Right kidney (tissue), 1 donor: ENCODE data around the gene SCN1B.
"Not testable (repeated sequence)": the region's sequence is repeated elsewhere in the genome, so short reads cannot be mapped to it uniquely, and the experiment has no call there.

Experiments
- DNase-seq: peaks from one replicate; pipeline ENCODE4 v3.0.0-alpha.2; 2016

The SCN1B gene

GRCh38 chr19:35000647-35001501 lies 29.4 kb upstream of the SCN1B start:
- peak; percentile 66 for DNase-seq

DNA sequence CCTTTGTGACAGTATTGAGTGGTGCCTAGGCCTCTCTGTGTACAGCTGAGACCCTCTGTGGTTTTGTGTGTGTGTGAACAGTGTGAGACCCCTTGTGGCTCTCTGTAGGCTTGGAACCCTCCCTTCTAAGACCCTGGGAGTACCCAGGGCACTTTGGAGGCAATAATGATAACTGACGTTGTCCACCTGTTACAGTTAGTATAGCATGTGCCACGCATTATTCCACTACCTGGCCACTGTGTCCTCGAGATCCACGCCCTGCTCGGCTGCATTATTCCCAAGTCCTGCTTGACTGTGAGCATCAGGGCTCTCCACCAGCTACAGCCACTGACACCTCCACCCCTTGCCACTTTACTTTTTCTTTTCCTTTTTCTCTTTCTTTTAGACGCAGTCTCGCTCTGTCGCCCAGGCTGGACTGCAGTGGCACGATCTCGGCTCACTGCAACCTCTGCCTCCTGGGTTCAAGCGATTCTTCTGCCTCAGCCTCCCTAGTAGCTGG lies 28.2 kb upstream of the SCN1B start:
- DNase-seq: no peak

DNA sequence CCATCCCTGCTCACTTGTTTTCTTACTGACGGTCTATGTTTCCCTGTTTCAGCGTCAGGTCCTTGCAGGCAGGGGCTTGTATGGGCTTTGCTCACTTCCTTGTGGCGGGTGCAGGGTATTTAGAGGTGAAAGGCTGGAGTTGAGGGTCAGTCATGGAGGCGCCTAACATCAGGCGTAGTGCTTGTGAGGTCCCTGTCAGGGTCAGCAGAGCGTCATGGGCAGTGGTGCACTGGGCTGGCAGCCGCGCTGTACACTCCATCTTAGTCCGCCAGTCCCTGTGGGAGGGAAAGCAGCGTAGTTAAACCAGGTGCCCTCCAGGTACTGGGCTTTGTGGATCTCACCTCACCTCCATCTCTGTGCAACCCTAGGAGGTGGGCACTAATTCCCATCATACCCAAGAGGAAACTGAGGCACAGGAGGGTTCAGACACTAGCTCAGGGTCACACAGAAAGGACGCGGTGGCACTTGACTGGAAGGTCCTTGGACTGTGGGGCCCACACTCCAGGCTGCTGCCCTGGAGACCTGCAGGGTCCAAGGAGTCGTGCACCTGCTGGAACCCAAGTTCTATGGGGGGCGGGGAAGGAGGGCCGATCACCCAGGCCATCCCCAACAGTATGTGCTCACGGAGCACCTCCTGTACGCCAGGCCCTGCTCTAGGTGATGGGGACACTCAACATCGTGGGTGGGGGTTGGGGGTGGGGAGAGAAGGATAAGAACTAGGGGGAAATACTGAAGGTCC lies 25.6 kb upstream of the SCN1B start:
- DNase-seq: no peak

- DNase-seq: no peak
These were observed 24.9 kb upstream of the SCN1B start for GRCh38 chr19:35005256-35005977.

GRCh38 chr19:35006007-35006341 lies 24.3 kb upstream of the SCN1B start:
- not testable (repeated sequence) for DNase-seq

DNA sequence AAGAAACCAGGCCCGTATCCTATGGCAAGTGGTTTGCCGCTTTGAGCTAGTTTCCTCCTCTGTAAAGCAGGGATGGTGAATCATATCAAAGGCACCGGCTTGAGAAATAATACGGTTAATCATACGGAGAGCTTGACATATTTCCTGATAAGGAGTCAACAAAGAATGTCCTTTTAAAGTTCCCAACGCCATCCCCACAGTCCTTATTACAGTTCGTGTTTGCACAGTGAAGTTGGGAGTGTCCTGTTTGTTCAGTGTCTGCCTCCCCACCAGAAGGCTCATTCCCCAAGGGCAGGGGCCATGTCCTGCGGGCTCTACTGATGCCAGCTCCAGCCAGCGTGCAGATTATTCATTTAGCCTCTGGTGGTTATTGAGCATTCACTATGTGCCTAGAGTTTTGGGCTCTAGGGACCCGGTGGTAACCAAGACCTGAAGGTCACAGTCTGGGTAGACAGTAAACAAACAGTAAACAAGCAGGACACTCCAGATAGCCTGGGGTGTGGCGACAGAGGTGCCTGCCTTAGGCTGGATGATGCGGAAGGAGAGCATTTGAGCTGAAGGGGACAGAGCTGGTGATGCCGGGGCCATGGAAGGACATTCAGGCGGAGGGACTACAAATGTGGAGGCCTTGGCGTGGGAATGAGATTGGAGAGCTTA lies 23.8 kb upstream of the SCN1B start:
- no peak for DNase-seq

DNA sequence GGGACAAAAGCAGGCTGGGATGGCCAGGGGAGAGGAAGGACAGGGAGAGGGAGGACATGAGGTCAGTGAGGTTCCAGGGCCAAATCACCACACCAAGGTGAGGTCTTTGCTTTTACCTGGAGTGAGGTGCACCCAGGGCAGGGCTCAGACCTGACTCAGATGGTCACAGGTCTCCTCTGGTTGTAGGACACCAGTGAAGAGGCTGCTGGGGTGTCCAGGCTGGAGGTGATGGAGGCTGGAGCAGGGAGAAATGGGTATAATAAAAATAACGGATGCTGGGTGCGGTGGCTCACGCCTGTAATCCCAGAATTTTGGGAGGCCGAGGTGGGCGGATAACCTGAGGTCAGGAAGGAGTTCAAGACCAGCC lies 23.3 kb upstream of the SCN1B start:
- DNase-seq: no peak

DNA sequence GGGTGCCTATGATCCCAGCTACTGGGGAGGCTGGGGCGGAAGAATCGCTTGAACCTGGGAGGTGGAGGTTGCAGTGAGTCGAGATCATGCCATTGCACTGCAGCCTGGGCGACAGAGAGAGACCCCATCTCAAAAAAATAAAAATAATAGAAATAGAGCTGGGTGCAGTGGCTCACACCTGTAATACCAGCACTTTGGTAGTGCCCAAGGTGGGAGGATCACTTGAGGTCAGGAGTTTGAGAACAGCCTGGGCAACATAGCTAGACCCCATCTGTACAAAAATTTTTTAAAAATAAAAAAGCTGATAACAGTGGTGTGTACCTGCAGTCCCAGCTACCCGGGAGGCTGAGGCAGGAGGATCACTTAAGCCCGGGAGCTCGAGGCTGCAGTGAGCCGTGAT lies 22.8 kb upstream of the SCN1B start:
- DNase-seq: not testable (repeated sequence)

- DNase-seq: no peak
These were observed 21.4 kb upstream of the SCN1B start for GRCh38 chr19:35008891-35009341.

- DNase-seq: no peak
These were observed 20.6 kb upstream of the SCN1B start for GRCh38 chr19:35009424-35010415.

DNA sequence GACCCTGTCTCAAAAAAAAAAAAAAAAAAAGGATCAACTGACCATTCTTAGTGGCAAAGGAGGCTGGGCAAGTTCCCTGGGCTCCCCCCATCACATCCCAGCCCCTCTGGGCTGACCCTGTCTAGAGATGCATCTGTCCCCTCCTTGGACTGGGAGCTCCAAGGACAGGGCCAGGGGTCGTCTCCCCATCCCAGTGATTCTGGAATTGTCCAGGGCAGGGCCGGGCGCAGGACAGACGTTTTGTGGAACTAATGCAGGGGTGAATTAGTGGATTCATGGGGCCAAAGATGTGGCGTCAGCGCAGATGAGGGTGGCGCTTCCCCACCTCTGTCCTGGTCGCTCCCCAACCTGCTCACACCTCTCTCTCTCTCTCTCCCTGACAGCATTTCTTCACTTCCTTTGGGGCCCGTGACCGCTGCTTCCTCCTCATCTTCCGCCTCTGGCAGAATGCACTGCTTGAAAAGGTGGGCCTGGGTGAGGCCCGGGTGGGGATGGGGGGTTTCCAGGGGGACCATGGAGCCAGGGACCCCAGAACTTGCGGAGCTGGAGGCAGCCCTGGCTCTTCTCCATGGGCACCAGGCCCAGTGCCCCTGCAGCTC lies 19.1 kb upstream of the SCN1B start:
- no peak for DNase-seq

GRCh38 chr19:35011737-35012682 lies 18.3 kb upstream of the SCN1B start:
- no peak for DNase-seq

- peak; percentile 65 for DNase-seq
These were observed 17.0 kb upstream of the SCN1B start for GRCh38 chr19:35013041-35013819.

GRCh38 chr19:35013820-35014754 lies 16.2 kb upstream of the SCN1B start:
- DNase-seq: no peak

DNA sequence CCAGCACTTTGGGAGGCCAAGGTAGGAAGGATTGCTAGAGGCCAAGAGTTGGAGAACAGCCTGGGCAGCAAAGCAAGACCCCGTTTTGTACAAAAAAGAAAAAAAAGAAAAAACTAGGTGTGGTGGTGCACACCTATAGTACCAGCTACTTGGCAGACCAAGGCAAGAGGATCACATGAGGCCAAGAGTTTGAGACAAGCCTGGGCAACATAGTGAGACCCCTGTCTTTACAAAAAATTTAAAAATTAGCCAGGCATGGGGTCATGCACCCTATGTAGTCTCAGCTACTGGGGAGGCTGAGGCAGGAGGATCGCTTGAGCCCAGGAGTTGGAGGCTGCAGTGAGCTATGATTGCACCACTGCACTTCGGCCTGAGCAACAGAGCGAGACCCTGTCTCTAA lies 15.5 kb upstream of the SCN1B start:
- DNase-seq: not testable (repeated sequence)

DNA sequence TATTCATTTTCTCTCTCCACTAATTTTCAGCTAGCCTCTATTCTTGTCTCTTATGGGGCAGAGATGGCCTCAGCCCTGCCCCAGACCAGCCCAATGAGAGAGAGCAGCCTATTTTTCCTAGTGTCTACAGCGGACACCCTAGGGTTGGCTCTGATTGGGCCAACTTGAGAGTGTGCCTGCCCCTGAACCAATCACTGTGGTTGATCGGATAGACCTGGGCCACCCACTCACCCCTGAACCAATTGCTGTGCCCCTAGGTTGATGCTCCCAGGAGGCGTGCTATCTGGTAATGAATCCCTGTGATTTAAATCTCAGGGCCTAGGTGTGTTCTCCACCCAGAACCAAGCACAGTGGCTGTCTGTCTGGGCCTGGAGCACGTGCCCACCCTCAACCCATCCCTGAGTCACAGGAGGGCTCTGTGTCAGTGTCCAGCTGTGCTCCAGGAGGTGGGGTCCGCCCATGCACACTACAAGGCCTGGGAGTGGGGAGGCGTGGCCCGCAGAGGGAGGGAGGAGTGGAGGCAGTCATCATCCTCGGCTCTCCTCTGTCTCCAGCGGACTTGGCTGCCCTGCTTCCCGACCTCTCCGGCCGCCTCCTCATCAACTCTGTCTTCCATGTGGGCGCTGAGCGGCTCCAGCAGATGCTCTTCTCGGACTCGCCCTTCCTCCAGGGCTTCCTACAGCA lies 14.9 kb upstream of the SCN1B start:
- DNase-seq: no peak

GRCh38 chr19:35015954-35016351 lies 14.3 kb upstream of the SCN1B start:
- DNase-seq: no peak
